Activated naive CD8-positive, alpha-beta T cell (primary cell): ENCODE data around the gene TET1.
"Not testable (repeated sequence)": the region's sequence is repeated elsewhere in the genome, so short reads cannot be mapped to it uniquely, and the experiment has no call there.

Source experiments
- H3K27ac Mint-ChIP-seq: one replicate; pipeline ENCODE4 v1.8.0; 2021; ENCODE audit warnings: mixed read lengths
- H3K27me3 Mint-ChIP-seq: one replicate; pipeline ENCODE4 v1.8.0; 2021; ENCODE audit warnings: mixed read lengths
- H3K36me3 Mint-ChIP-seq: one replicate; pipeline ENCODE4 v1.8.0; 2021; ENCODE audit warnings: mixed read lengths
- H3K4me1 Mint-ChIP-seq: one replicate; pipeline ENCODE4 v1.8.0; 2021; ENCODE audit warnings: low read depth, mixed read lengths
- H3K4me3 Mint-ChIP-seq: one replicate; pipeline ENCODE4 v1.8.0; 2021; ENCODE audit warnings: mild to moderate bottlenecking, mixed read lengths
- H3K9me3 Mint-ChIP-seq: one replicate; pipeline ENCODE4 v1.8.0; 2021; ENCODE audit warnings: low read depth, mixed read lengths

The TET1 gene

GRCh38 chr10:68735119-68735518 is 175.0 kb downstream of the TET1 start:
- peaks cover 2% of the 10 kb centered on the region for H3K36me3 Mint-ChIP-seq
- no peaks in the 10 kb centered on the region for H3K9me3 Mint-ChIP-seq
- H3K4me3 Mint-ChIP-seq, result no peak overlapping the region
- no peaks in the 10 kb centered on the region for H3K27me3 Mint-ChIP-seq
- peaks cover 17% of the 10 kb centered on the region for H3K4me1 Mint-ChIP-seq
- no peak overlapping the region for H3K27ac Mint-ChIP-seq

GRCh38 chr10:68735739-68736138 is 175.6 kb downstream of the TET1 start:
- H3K4me3 Mint-ChIP-seq, H3K27me3 Mint-ChIP-seq, H3K36me3 Mint-ChIP-seq, H3K9me3 Mint-ChIP-seq, H3K27ac Mint-ChIP-seq: not testable (repeated sequence)
- peaks cover 17% of the 10 kb centered on the region for H3K4me1 Mint-ChIP-seq

GRCh38 chr10:68740676-68741075 is 180.5 kb downstream of the TET1 start:
- H3K4me3 Mint-ChIP-seq, H3K27ac Mint-ChIP-seq, H3K27me3 Mint-ChIP-seq, H3K36me3 Mint-ChIP-seq, H3K9me3 Mint-ChIP-seq, H3K4me1 Mint-ChIP-seq: not testable (repeated sequence)

GRCh38 chr10:68742397-68742796 is 182.3 kb downstream of the TET1 start:
- no peak overlapping the region for H3K4me3 Mint-ChIP-seq
- no peaks in the 10 kb centered on the region for H3K36me3 Mint-ChIP-seq
- no peak overlapping the region for H3K27ac Mint-ChIP-seq
- no peaks in the 10 kb centered on the region for H3K9me3 Mint-ChIP-seq
- H3K27me3 Mint-ChIP-seq, result no peaks in the 10 kb centered on the region
- H3K4me1 Mint-ChIP-seq, result peaks cover 8% of the 10 kb centered on the region
